ENCODE measurements around the gene AADAT.
"Not testable (repeated sequence)": the region's sequence is repeated elsewhere in the genome, so short reads cannot be mapped to it uniquely, and the experiment has no call there.

Gene AADAT

GRCh38 chr4:170079981-170080380 is 9.8 kb downstream of the AADAT start:
- in situ Hi-C loops (cut with MboI; ENCODE audit: low sequenced_read_pairs) = no loop called here
- DNase-seq (ENCODE audit: low spot score in 2 of 2) = no peak
- Histone ChIP-seq H3K27me3 (ENCODE audit: low read depth) (no peaks in the 10 kb centered on the region), H3K4me1 (peaks cover 7% of the 10 kb centered on the region), H3K36me3 (replicated peaks) (peaks cover 31% of the 10 kb centered on the region), H3K4me3 (no peak overlapping the region), H3K9me3 (peaks cover 2% of the 10 kb centered on the region; the same call in 1 of the 2 replicates)

GRCh38 chr4:170071196-170071595 is 18.6 kb downstream of the AADAT start:
- no peak for DNase-seq (ENCODE audit: low spot score in 2 of 2)
- no peaks in the 10 kb centered on the region for H3K9me3 ChIP-seq
- H3K4me1 ChIP-seq = peaks cover 17% of the 10 kb centered on the region
- H3K36me3 ChIP-seq (replicated peaks) = peaks cover 14% of the 10 kb centered on the region; the same call in 1 of the 2 replicates
- in situ Hi-C loops (cut with MboI; ENCODE audit: low sequenced_read_pairs) = no loop called here
- H3K27me3 ChIP-seq (ENCODE audit: low read depth) = no peaks in the 10 kb centered on the region
- no peak overlapping the region for H3K4me3 ChIP-seq

- no peaks in the 10 kb centered on the region for H3K4me1 ChIP-seq
- H3K4me3 ChIP-seq = no peak overlapping the region
- in situ Hi-C loops (cut with MboI; ENCODE audit: low sequenced_read_pairs) = no loop called here
- no peak for DNase-seq (ENCODE audit: low spot score in 2 of 2)
- peaks cover 9% of the 10 kb centered on the region; the same call in 1 of the 2 replicates for H3K36me3 ChIP-seq (replicated peaks)
- H3K9me3 ChIP-seq = no peaks in the 10 kb centered on the region
- H3K27me3 ChIP-seq (ENCODE audit: low read depth) = no peaks in the 10 kb centered on the region
These were observed 21.2 kb downstream of the AADAT start for GRCh38 chr4:170068438-170069128.

- Histone ChIP-seq H3K36me3 (replicated peaks) (peaks cover 3% of the 10 kb centered on the region), H3K4me3 (no peak overlapping the region), H3K9me3 (no peaks in the 10 kb centered on the region), H3K4me1 (no peaks in the 10 kb centered on the region), H3K27me3 (ENCODE audit: low read depth) (no peaks in the 10 kb centered on the region)
- no peak for DNase-seq (ENCODE audit: low spot score in 2 of 2)
- in situ Hi-C loops (cut with MboI; ENCODE audit: low sequenced_read_pairs) = no loop called here
These were observed 30.3 kb downstream of the AADAT start for GRCh38 chr4:170059421-170059820.

GRCh38 chr4:170058826-170059225 is 30.9 kb downstream of the AADAT start:
- no peak overlapping the region for H3K4me3 ChIP-seq
- H3K36me3 ChIP-seq (replicated peaks) = peaks cover 3% of the 10 kb centered on the region
- no peaks in the 10 kb centered on the region for H3K4me1 ChIP-seq
- no peaks in the 10 kb centered on the region for H3K9me3 ChIP-seq
- DNase-seq (ENCODE audit: low spot score in 2 of 2) = no peak
- no peaks in the 10 kb centered on the region for H3K27me3 ChIP-seq (ENCODE audit: low read depth)
- in situ Hi-C loops (cut with MboI; ENCODE audit: low sequenced_read_pairs) = no loop called here

- Histone ChIP-seq H3K27me3 (ENCODE audit: low read depth) (no peaks in the 10 kb centered on the region), H3K9me3 (no peaks in the 10 kb centered on the region), H3K4me3 (no peak overlapping the region), H3K36me3 (replicated peaks) (peaks cover 3% of the 10 kb centered on the region), H3K4me1 (no peaks in the 10 kb centered on the region)
- DNase-seq (ENCODE audit: low spot score in 2 of 2) = no peak
- in situ Hi-C loops (cut with MboI; ENCODE audit: low sequenced_read_pairs) = no loop called here
These were observed 31.9 kb downstream of the AADAT start for GRCh38 chr4:170057866-170058265.

- Histone ChIP-seq H3K4me1 (no peaks in the 10 kb centered on the region), H3K27me3 (ENCODE audit: low read depth) (no peaks in the 10 kb centered on the region), H3K36me3 (replicated peaks) (no peaks in the 10 kb centered on the region), H3K9me3 (no peaks in the 10 kb centered on the region), H3K4me3 (no peak overlapping the region)
- no peak for DNase-seq (ENCODE audit: low spot score in 2 of 2)
- in situ Hi-C loops (cut with MboI; ENCODE audit: low sequenced_read_pairs) = no loop called here
These were observed 36.8 kb downstream of the AADAT start for GRCh38 chr4:170052919-170053318.

- Histone ChIP-seq H3K9me3 (no peaks in the 10 kb centered on the region), H3K36me3 (replicated peaks) (no peaks in the 10 kb centered on the region), H3K4me3 (no peak overlapping the region), H3K27me3 (ENCODE audit: low read depth) (no peaks in the 10 kb centered on the region), H3K4me1 (no peaks in the 10 kb centered on the region)
- no peak for DNase-seq (ENCODE audit: low spot score in 2 of 2)
- in situ Hi-C loops (cut with MboI; ENCODE audit: low sequenced_read_pairs) = no loop called here
These were observed 38.4 kb downstream of the AADAT start for GRCh38 chr4:170051402-170051801.

GRCh38 chr4:170049766-170050165 is 40.0 kb downstream of the AADAT start:
- DNase-seq (ENCODE audit: low spot score in 2 of 2) = no peak
- Histone ChIP-seq H3K36me3 (replicated peaks) (no peaks in the 10 kb centered on the region), H3K27me3 (ENCODE audit: low read depth) (no peaks in the 10 kb centered on the region), H3K4me3 (no peak overlapping the region), H3K4me1 (no peaks in the 10 kb centered on the region), H3K9me3 (no peaks in the 10 kb centered on the region)
- in situ Hi-C loops (cut with MboI; ENCODE audit: low sequenced_read_pairs) = loop anchor here (25.0 kb wide), 1 partner anchor 437 kb away; the partner anchor contains the start of genes CLCN3 and NEK1

GRCh38 chr4:170047771-170048354 is 41.9 kb downstream of the AADAT start:
- no peaks in the 10 kb centered on the region for H3K4me1 ChIP-seq
- H3K4me3 ChIP-seq = no peak overlapping the region
- DNase-seq (ENCODE audit: low spot score in 2 of 2) = peak; percentile 54 to 70
- no peaks in the 10 kb centered on the region for H3K27me3 ChIP-seq (ENCODE audit: low read depth)
- no peaks in the 10 kb centered on the region for H3K36me3 ChIP-seq (replicated peaks)
- no peaks in the 10 kb centered on the region for H3K9me3 ChIP-seq
- in situ Hi-C loops (cut with MboI; ENCODE audit: low sequenced_read_pairs) = loop anchor here (25.0 kb wide), 1 partner anchor 436 kb away; the partner anchor contains the start of genes CLCN3 and NEK1

GRCh38 chr4:170046156-170046555 is 43.6 kb downstream of the AADAT start:
- in situ Hi-C loops (cut with MboI; ENCODE audit: low sequenced_read_pairs) = loop anchor here (25.0 kb wide), 1 partner anchor 434 kb away; the partner anchor contains the start of genes CLCN3 and NEK1
- not testable (repeated sequence) for H3K4me1 ChIP-seq; H3K36me3 ChIP-seq (replicated peaks); DNase-seq (ENCODE audit: low spot score in 2 of 2); H3K4me3 ChIP-seq; H3K9me3 ChIP-seq; H3K27me3 ChIP-seq (ENCODE audit: low read depth)

GRCh38 chr4:170040031-170040680 is 49.6 kb downstream of the AADAT start:
- Histone ChIP-seq H3K4me3 (no peak overlapping the region), H3K36me3 (replicated peaks) (no peaks in the 10 kb centered on the region), H3K27me3 (ENCODE audit: low read depth) (no peaks in the 10 kb centered on the region), H3K4me1 (peaks cover 8% of the 10 kb centered on the region), H3K9me3 (no peaks in the 10 kb centered on the region)
- in situ Hi-C loops (cut with MboI; ENCODE audit: low sequenced_read_pairs) = loop anchor here (5.0 to 25.0 kb wide), 2 partner anchors 228 to 428 kb away; partner anchors contain the start of genes CLCN3 and NEK1
- DNase-seq (ENCODE audit: low spot score in 2 of 2) = no peak

GRCh38 chr4:170038769-170039168 is 51.0 kb downstream of the AADAT start:
- H3K36me3 ChIP-seq (replicated peaks) = no peaks in the 10 kb centered on the region
- no peaks in the 10 kb centered on the region for H3K9me3 ChIP-seq
- H3K27me3 ChIP-seq (ENCODE audit: low read depth) = no peaks in the 10 kb centered on the region
- H3K4me3 ChIP-seq = no peak overlapping the region
- in situ Hi-C loops (cut with MboI; ENCODE audit: low sequenced_read_pairs) = loop anchor here (25.0 kb wide), 1 partner anchor 426 kb away; the partner anchor contains the start of genes CLCN3 and NEK1
- DNase-seq (ENCODE audit: low spot score in 2 of 2) = no peak
- H3K4me1 ChIP-seq = peaks cover 8% of the 10 kb centered on the region

- H3K4me1 ChIP-seq = peaks cover 8% of the 10 kb centered on the region
- H3K27me3 ChIP-seq (ENCODE audit: low read depth) = no peaks in the 10 kb centered on the region
- DNase-seq (ENCODE audit: low spot score in 2 of 2) = no peak
- no peaks in the 10 kb centered on the region for H3K9me3 ChIP-seq
- no peak overlapping the region for H3K4me3 ChIP-seq
- in situ Hi-C loops (cut with MboI; ENCODE audit: low sequenced_read_pairs) = loop anchor here (25.0 kb wide), 1 partner anchor 426 kb away; the partner anchor contains the start of genes CLCN3 and NEK1
- no peaks in the 10 kb centered on the region for H3K36me3 ChIP-seq (replicated peaks)
These were observed 51.5 kb downstream of the AADAT start for GRCh38 chr4:170038232-170038631.
